Stimulated activated CD8-positive, alpha-beta memory T cell treated with anti-CD3 and anti-CD28 coated beads, Interleukin-15, amount 100 ng/mL, for 4 hours (primary cell): ENCODE results near the gene MRLN.

Experiments
- DNase-seq, 2 donors: peaks; one replicate each; pipeline ENCODE4 v3.0.0-alpha.2; 2020; ENCODE audit warnings: low read depth in 2 of 2

MRLN gene

DNA sequence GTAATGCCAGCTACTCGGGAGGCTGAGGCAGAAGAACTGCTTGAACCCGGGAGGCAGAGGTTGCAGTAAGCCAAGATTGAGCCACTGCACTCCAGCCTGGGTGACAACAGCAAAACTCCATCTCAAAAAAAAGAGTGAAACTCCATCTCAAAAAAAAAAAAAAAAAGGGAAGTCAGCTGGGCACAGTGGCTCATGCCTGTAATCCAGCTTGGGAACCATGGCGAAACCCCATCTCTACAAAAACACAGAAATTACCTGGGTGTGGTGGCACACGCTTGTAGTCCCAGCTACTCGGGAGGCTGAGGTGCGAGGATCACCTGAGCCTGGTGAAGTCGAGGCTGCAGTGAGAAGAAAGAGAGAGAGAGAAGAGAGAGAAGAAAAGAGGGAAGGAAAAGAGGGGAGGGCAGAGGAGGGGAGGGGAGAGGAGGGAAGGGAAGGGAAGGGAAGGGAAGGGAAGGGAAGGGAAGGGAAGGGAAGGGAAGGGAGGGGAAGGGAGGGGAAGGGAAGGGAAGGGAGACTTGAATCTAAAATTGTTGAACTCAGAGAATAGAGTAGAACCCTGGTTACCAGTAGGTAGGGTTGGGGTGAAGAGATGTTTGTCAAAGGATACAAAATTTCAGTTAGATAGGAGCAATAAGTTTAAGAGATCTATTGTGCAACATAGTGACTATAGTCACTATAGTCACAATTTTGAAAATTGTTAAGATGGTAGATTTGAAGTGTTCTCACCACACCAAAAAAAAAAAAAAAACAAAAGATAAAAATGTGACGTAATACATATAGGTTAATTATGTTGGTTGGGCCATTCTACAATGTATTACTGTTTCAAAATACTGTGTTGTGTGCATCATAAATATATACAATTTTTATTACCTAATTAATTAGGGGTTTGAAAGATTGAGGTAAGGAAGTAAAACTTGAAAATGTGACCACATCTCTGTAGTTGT is 46.1 kb downstream of the MRLN start:
- no peak for DNase-seq

DNA sequence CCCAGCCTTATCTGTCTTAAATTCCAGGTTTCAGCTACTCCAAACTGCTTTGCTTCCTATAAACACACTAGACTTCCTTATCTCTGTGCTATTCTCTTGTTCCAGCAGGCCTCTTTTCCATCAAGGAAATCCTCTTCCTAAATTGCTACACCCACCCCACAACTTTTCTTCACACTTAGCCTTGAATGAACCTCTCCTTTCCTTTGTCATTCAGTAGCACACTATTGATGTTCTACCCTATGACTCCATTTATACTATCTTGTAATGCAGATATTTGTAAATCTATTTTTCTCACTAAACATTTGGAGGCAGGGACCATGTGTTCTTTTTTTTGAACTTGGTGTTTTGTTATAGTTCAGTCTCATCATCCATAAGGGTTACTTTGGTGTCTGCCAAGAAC is 47.3 kb downstream of the MRLN start:
- no peak for DNase-seq

DNA sequence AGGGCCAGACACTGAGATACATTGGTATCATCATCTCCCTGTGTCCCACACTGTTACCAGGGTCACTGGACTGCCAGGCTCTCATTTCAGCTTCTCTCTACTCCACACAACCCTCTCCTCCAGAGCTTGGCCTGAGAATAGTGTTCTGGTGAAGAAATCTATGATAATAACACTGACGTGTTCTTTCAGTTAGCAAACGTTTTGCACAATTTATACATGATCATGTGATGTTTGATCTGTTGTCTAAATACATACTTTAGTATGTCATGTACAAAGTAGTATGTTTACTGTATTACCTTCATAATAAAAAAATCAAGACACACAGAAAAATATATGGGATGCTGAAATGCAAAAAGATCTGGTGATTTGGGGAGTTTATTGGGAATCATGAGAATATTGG is 48.6 kb downstream of the MRLN start:
- no peak for DNase-seq

DNA sequence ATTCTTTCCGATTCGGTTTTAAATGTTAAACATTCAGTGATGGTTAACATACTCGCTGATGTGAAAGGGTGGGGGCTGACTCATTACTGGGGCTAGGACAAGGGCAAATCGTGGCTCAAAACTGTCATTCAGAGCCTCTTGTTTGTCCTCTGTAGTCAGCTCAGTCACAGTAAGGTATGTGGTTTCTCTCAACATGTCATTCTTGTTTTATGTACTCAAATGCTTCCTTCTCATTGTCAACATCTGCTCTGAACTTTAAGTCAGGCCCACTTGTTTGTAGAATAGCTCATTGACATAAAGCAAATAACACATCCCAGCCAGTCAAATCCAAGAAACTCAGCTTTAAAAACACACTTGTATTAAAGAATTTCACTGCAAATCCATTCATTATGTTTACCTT is 50.9 kb downstream of the MRLN start:
- DNase-seq: no peak

DNA sequence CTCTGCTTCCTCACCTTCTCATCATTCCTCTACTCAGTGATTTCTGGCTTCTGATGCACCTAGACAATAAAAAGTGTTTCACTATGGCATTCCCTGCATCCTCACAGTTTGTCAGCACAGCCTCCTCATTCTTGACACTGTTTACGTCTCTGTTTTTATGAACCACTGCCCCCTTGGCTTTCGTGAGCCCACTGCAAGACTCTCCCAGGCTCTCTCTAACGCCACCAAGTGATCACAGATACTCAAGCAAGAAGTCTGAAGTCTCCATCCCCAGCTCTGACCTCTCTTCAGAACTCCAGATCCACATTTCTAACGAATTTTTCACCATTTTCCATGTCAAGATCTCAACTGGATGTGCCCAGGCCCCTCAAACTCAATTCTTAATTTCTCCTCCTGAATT is 52.5 kb downstream of the MRLN start:
- no peak for DNase-seq

DNA sequence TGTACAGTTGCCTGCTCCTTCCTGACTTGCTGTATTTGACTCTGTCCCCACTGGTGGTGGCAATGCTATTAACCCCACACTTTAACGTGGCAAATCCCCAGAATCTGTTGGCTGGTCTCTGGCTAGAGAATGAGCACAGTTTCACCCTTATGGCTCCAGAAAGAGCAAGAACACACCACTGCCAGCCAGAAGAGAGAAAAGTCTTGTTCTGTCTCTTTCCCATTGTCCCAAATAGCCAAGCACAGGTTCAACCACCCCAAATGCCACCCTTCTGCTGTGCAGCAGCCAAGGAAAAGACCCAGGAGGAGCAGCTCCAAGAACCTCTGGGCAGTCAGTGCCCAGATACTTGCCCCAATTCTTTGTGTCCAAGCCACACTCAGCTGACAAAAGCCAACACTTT is 54.9 kb downstream of the MRLN start:
- DNase-seq: no peak

DNA sequence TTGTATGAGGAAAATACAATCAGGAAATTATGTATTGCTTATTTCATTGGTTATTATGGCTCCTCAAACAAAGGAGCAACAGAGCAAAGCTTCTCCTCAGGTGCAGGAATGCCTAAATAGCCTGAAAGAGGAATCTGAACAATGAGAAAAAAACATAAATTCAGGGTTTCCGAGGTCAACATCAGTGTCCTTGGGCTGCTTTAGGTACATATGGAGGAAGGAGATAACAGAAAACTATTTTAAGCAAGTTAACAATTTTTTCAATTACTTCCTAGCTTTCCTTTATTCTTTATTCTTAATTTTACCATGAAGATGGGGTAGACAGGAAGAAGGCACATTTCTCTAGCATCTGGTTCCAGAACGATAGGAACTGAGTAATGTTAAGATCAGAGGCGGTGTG is 57.6 kb downstream of the MRLN start:
- no peak for DNase-seq

DNA sequence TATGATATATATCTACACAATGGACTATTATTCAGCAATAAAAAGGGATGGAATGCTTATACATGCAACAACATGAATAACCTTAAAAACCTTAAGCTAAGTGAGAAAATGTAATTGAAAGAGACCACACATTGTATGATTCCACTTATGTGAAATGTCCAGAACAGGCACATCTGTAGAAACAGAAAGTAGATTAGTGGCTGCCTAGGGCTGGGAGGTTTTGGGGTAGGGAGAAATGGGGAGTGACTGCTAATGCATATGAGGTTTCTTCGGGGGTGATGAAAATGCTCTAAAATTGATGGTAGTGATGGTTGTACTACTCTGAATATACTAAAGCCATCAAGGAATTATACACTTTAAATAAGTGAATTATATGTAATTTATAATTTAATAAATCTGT is 58.3 kb downstream of the MRLN start:
- no peak for DNase-seq

DNA sequence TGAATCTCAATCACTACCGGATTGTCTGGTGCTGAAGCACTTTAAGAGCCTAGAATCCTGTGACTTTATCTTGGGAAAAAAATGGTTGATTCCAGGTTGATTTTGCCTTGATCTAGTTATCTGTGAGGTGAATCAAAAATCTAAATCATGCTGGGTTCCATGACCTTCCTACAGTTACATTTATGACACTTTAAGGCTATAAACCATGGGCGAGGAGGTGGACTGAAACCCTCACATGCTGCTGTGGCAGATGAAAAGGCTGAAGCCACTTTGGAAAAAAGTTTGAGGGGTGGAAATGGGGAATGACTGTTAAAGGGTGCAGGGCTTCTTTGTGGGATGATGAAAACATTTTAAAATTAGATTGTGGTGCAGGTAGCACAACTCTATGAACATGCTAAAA is 61.1 kb downstream of the MRLN start:
- DNase-seq: no peak

DNA sequence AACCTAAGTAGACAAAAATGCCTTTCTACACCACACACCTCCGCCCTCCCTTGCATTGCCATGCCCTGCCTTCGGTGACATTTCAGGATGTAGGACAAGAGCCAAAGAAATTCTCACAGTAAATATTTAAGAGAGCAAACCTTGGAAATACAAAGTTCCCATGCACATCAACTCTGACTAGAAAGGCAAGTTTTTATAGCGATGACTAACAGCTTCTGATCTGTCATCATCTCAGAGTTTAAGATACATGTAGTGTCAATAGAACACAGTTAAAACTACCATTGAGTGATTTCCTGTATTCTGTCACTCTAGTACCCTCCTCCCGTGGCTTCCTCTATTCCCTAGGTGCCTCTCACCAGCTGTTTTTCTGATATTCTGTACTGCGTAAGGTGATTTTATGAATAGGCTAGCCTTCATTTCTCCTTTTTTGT is 64.3 kb downstream of the MRLN start:
- DNase-seq: no peak

DNA sequence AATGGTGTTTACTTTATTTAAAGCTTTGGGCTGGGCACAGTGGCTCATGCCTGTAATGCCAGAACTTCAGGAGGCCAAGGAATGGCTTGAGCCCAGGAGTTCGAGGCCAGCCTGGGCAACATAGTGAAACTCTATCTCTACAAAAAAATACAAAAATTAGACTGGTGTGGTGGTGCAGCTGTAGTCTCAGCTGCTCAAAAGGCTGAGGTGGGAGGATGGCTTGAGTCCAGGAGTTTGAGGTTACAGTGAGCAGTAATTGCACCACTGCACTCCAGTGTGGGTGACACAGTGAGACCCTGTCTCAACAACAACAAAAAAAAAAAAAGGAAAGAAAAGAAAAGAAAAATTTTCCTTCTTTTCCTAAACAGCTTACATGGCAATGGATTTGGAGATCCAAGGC is 65.6 kb downstream of the MRLN start:
- DNase-seq: no peak
